Urinary bladder (tissue), 4 donors: Measurements from ENCODE around the gene HCFC1. TPM values are rescaled to one million over a fixed set of nuclear protein-coding genes. Genes with fewer than 3 reads are reported as not detected.

ENCODE experiments used
- DNase-seq: peaks from one replicate; pipeline ENCODE4 v3.0.0-alpha.2; 2015; ENCODE audit errors: extremely low spot score
- H3K27ac ChIP-seq: one replicate; pipeline ENCODE4 v1.5.1; 2013; ENCODE audit warnings: low read depth, mild to moderate bottlenecking, moderate library complexity
- H3K36me3 ChIP-seq: one replicate; pipeline ENCODE4 v1.6.1; 2013; ENCODE audit warnings: mild to moderate bottlenecking, moderate library complexity; ENCODE audit not compliant: insufficient read depth
- H3K4me1 ChIP-seq: one replicate; pipeline ENCODE4 v1.6.1; 2013; ENCODE audit warnings: mild to moderate bottlenecking, moderate library complexity; ENCODE audit not compliant: insufficient read depth
- H3K4me3 ChIP-seq: one replicate; pipeline ENCODE4 v1.5.1; 2013; ENCODE audit warnings: low read depth, low read length
- WGBS: extraction: QIAGEN DNeasy Blood & Tissue Kit; methylation state at CpG from one replicate; pipeline ENCODE4 v1.1.7; 2013; 5-methylcytosine and 5-hydroxymethylcytosine counted together
- polyA plus RNA-seq: library from polyadenylated mRNA; stranded (reverse); fragments of 200-250 nt; gene quantifications from one replicate; pipeline ENCODE4 v1.2.3, GENCODE V29; 2013
- total RNA-seq: library from RNA; depleted of rRNA; stranded (reverse); fragments of >200 nt; gene quantifications from one replicate; pipeline ENCODE4 v1.2.3, GENCODE V29; 2014
- donor health status: healthy with polysubstance abuse.
- donor health status: healthy.

HCFC1 gene
- total and polyA plus RNA-seq, 2 donors: 15.4 to 35.2 TPM

GRCh38 chrX:153974003-153974725 lies 2.5 kb upstream of the HCFC1 start:
- no peak for DNase-seq
- peaks cover 1% of the 10 kb centered on the region for H3K4me1 ChIP-seq
- no peaks in the 10 kb centered on the region for H3K36me3 ChIP-seq
- peak overlapping the region; percentile 99 for H3K27ac ChIP-seq
- WGBS: 72% methylated on average over 14 of the region's 14 CpGs
- H3K4me3 ChIP-seq: no peak overlapping the region

GRCh38 chrX:153973127-153974002 lies 1.7 kb upstream of the HCFC1 start:
- no peak for DNase-seq
- H3K36me3 ChIP-seq: no peaks in the 10 kb centered on the region
- peak overlapping the region; percentile 99 for H3K27ac ChIP-seq
- peak overlapping the region; percentile 80 for H3K4me3 ChIP-seq
- H3K4me1 ChIP-seq: peaks cover 1% of the 10 kb centered on the region
- WGBS: 38% methylated on average over 20 of the region's 20 CpGs

DNA sequence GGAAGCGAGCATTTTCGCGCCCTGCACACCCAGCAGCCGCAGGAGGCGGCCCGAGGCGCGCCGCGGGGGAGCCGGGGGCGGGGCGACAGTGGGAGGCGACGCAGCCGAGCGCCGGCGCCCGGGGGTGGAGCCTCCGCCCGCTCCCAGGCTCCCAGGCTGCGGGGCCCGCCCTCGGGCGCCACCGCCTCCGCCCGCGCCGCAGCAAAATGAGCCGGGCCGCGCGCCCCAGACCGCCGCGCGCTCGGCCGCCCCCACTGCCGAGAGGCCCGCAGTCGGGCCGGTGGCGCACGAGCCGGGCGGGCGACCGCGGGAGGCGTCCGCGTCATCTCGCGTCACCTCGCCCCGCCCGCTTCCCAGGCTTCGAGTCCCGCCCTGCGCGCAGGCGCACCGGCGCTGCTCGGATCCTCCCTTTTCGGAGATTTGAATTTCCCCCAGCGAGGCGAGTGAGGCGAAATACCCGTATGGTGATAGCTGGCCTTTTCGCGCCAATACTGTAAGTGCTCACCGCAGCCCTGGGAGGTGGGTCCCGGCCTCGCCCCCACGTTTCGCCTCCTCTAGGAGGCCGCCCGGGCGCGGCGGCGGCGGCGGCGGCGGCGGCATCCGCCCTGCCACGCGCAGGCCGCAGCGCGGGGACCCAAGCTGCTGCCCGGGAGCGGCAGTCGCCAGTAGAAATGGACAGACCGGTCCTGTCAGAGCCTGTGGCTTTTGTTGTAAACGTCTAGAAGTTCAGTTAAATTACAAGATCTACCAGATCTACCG lies 929 bp upstream of the HCFC1 start, which contains the start of gene TMEM187:
Gene TMEM187 (plus strand): TSS at position 387 of the 759 bp plus-strand sequence. CDS start 9,309 bp downstream, outside the sequence.
- Histone ChIP-seq H3K27ac (peak within 1 kb of the TSS; percentile 99), H3K4me1 (peaks cover 1% of the 10 kb centered on the region), H3K36me3 (no peaks in the 10 kb centered on the region), H3K4me3 (peak within 1 kb of the TSS; percentile 80)
- under 1% methylated on average over 99 of the region's 103 CpGs for WGBS
- DNase-seq: peak; percentile 65

DNA sequence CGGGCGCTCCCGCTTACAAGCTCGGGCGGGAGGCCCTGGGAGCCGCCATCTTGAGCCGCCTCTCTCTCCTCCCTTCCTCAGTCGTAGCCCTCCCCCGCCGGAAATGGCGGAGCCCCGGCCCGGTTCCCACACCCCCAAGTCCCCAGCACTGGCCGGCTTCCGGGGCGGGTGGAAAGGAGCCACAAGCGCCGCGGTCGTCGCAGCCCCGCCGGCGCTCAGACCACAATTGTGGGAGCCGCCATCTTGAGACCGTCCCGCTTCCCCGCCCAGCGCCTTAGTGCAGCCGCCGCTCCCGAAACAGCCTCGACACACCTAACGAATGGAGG lies 531 bp downstream of the HCFC1 start:
- peak; percentile 43 for DNase-seq
- H3K27ac ChIP-seq: peak overlapping the region; percentile 99
- H3K36me3 ChIP-seq: no peaks in the 10 kb centered on the region
- H3K4me1 ChIP-seq: peaks cover 1% of the 10 kb centered on the region
- H3K4me3 ChIP-seq: peak overlapping the region; percentile 80
- WGBS: under 1% methylated on average over 34 of the region's 34 CpGs

- peak overlapping the region; percentile 80 for H3K4me3 ChIP-seq
- no peaks in the 10 kb centered on the region for H3K36me3 ChIP-seq
- WGBS: under 1% methylated on average over 48 of the region's 49 CpGs
- H3K4me1 ChIP-seq: peaks cover 1% of the 10 kb centered on the region
- H3K27ac ChIP-seq: peak overlapping the region; percentile 99
- no peak for DNase-seq
Measured at GRCh38 chrX:153970357-153971123, 1.1 kb downstream of the HCFC1 start.

DNA sequence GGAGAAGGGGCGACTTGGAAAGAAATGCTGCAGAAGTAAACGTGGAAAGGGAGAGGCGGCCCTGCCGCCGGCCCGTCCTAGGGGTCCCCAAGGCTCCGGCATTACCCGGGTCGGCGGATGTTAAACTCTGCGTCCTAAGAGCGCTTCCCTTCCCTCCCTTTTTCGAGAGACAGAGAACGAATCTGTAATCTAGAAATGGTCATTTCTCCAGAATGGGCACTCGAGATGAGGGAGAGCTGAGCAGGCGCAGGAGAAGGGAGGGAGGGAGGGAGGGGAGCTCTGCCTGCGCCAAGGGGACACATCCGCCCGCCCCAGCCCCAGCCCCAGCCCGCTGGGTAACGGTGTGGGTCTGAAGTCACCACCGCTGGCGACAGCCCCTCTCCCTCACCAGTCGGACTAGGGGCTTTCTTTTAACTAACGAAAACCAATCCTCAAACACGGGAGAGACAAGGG lies 1.7 kb downstream of the HCFC1 start:
- Histone ChIP-seq H3K4me3 (peak overlapping the region; percentile 80), H3K27ac (peak overlapping the region; percentile 64), H3K36me3 (no peaks in the 10 kb centered on the region), H3K4me1 (peaks cover 1% of the 10 kb centered on the region)
- 1% methylated on average over 26 of the region's 26 CpGs for WGBS
- no peak for DNase-seq

GRCh38 chrX:153969125-153969903 lies 2.3 kb downstream of the HCFC1 start:
- 10% methylated on average over 25 of the region's 25 CpGs for WGBS
- Histone ChIP-seq H3K27ac (peak overlapping the region; percentile 69), H3K4me1 (peaks cover 1% of the 10 kb centered on the region), H3K4me3 (peak overlapping the region; percentile 80), H3K36me3 (no peaks in the 10 kb centered on the region)
- DNase-seq: no peak

GRCh38 chrX:153968754-153969124 lies 2.9 kb downstream of the HCFC1 start:
- DNase-seq: no peak
- Histone ChIP-seq H3K27ac (peak overlapping the region; percentile 60), H3K4me1 (peaks cover 1% of the 10 kb centered on the region), H3K4me3 (peak overlapping the region; percentile 80), H3K36me3 (no peaks in the 10 kb centered on the region)
- WGBS: 16% methylated on average over 12 of the region's 12 CpGs

GRCh38 chrX:153968255-153968654 lies 3.4 kb downstream of the HCFC1 start:
- Histone ChIP-seq H3K27ac (no peak overlapping the region), H3K4me1 (no peaks in the 10 kb centered on the region), H3K4me3 (no peak overlapping the region), H3K36me3 (no peaks in the 10 kb centered on the region)
- WGBS: 35% methylated on average over 9 of the region's 9 CpGs
- DNase-seq: no peak

- no peak for DNase-seq
- no peak overlapping the region for H3K27ac ChIP-seq
- 57% methylated on average over 16 of the region's 16 CpGs for WGBS
- no peak overlapping the region for H3K4me3 ChIP-seq
- H3K4me1 ChIP-seq: no peaks in the 10 kb centered on the region
- no peaks in the 10 kb centered on the region for H3K36me3 ChIP-seq
Measured at GRCh38 chrX:153967536-153968224, 3.9 kb downstream of the HCFC1 start.

GRCh38 chrX:153966841-153967535 lies 4.6 kb downstream of the HCFC1 start:
- no peaks in the 10 kb centered on the region for H3K36me3 ChIP-seq
- 63% methylated on average over 14 of the region's 14 CpGs for WGBS
- no peak overlapping the region for H3K27ac ChIP-seq
- no peaks in the 10 kb centered on the region for H3K4me1 ChIP-seq
- no peak overlapping the region for H3K4me3 ChIP-seq
- no peak for DNase-seq
